HG03457 (cell line): ENCODE measurements around the gene PRKCE.
"Not testable (repeated sequence)": the region's sequence is repeated elsewhere in the genome, so short reads cannot be mapped to it uniquely, and the experiment has no call there.

ENCODE experiments used
- ATAC-seq: cut with Tn5 transposase; IDR thresholded peaks from one replicate; pipeline ENCODE4 v1.9.1; 2021; ENCODE audit warnings: moderate number of reproducible peaks; ENCODE audit not compliant: unreplicated experiment

PRKCE gene

GRCh38 chr2:45883603-45884000 lies 232.1 kb downstream of the PRKCE start:
- ATAC-seq: no peak

GRCh38 chr2:45884126-45884525 lies 232.7 kb downstream of the PRKCE start:
- ATAC-seq: no peak

GRCh38 chr2:45885171-45885621 lies 233.7 kb downstream of the PRKCE start:
- ATAC-seq: no peak

- ATAC-seq: no peak
These were observed 234.7 kb downstream of the PRKCE start for GRCh38 chr2:45886171-45886663.

- ATAC-seq: no peak
These were observed 236.7 kb downstream of the PRKCE start for GRCh38 chr2:45888167-45888566.

GRCh38 chr2:45888641-45889040 lies 237.2 kb downstream of the PRKCE start:
- ATAC-seq: no peak

GRCh38 chr2:45889053-45889452 lies 237.6 kb downstream of the PRKCE start:
- no peak for ATAC-seq

GRCh38 chr2:45889620-45890370 lies 238.3 kb downstream of the PRKCE start:
- ATAC-seq: no peak

GRCh38 chr2:45890371-45890646 lies 238.8 kb downstream of the PRKCE start:
- not testable (repeated sequence) for ATAC-seq

GRCh38 chr2:45890819-45891218 lies 239.3 kb downstream of the PRKCE start:
- ATAC-seq: no peak

GRCh38 chr2:45891719-45892424 lies 240.4 kb downstream of the PRKCE start:
- no peak for ATAC-seq

GRCh38 chr2:45892425-45892745 lies 240.9 kb downstream of the PRKCE start:
- no peak for ATAC-seq

- no peak for ATAC-seq
These were observed 241.3 kb downstream of the PRKCE start for GRCh38 chr2:45892757-45893156.

- ATAC-seq: no peak
These were observed 242.7 kb downstream of the PRKCE start for GRCh38 chr2:45894211-45894610.

- ATAC-seq: no peak
These were observed 243.9 kb downstream of the PRKCE start for GRCh38 chr2:45895241-45895861.

- ATAC-seq: no peak
These were observed 244.8 kb downstream of the PRKCE start for GRCh38 chr2:45896311-45896710.

- no peak for ATAC-seq
These were observed 246.4 kb downstream of the PRKCE start for GRCh38 chr2:45897842-45898241.

- no peak for ATAC-seq
These were observed 247.3 kb downstream of the PRKCE start for GRCh38 chr2:45898819-45899218.

GRCh38 chr2:45899926-45900325 lies 248.5 kb downstream of the PRKCE start:
- no peak for ATAC-seq

- no peak for ATAC-seq
These were observed 250.1 kb downstream of the PRKCE start for GRCh38 chr2:45901468-45902032.

- no peak for ATAC-seq
These were observed 250.9 kb downstream of the PRKCE start for GRCh38 chr2:45902380-45902779.
